ENCODE measurements around the gene RALBP1.

- TF ChIP-seq CTCF (IDR thresholded peaks at IDR 0.05) = no peak
- no peak for TF ChIP-seq POLR2AphosphoS5 (IDR thresholded peaks at IDR 0.05)
- TF ChIP-seq POLR2A (IDR thresholded peaks at IDR 0.05) = no peak
These were observed 62.4 kb downstream of the RALBP1 start for GRCh38 chr18:9537677-9538076.
